Uterus (tissue), 4 donors: ENCODE measurements around the gene EVX1. TPM values are rescaled to one million over a fixed set of nuclear protein-coding genes. Genes with fewer than 3 reads are reported as not detected.

ENCODE experiments used
- DNase-seq, 2 donors: peaks; one replicate each; pipeline ENCODE4 v3.0.0-alpha.2; 2019 to 2020
- H3K27ac ChIP-seq, 2 donors: fragments of 200-600 bp; sonication (generic); 1 replicate in 1 of 2; 2 replicates in 1 of 2; pipeline ENCODE4 v1.5.1; 2016 to 2018
- H3K27me3 ChIP-seq, 2 donors: fragments of 200-600 bp; sonication (generic); one replicate each; pipeline ENCODE4 v1.5.1; 2018 to 2019; ENCODE audit warnings: control low read depth in 1 of 2
- H3K36me3 ChIP-seq, 2 donors: fragments of 200-600 bp; sonication (generic); one replicate each; pipeline ENCODE4 v1.5.1; 2019; ENCODE audit warnings: control low read depth in 1 of 2
- H3K4me1 ChIP-seq, 2 donors: fragments of 200-600 bp; sonication (generic); one replicate each; pipeline ENCODE4 v1.5.1; 2018 to 2019; ENCODE audit warnings: control low read depth in 1 of 2
- H3K4me3 ChIP-seq, 2 donors: fragments of 200-600 bp; sonication (generic); 1 replicate in 1 of 2; 2 replicates in 1 of 2; pipeline ENCODE4 v1.5.1; 2018 to 2019; ENCODE audit warnings: mild to moderate bottlenecking in 1 of 2
- H3K9me3 ChIP-seq, 2 donors: fragments of 200-600 bp; sonication (generic); one replicate each; pipeline ENCODE4 v1.5.1; 2019; ENCODE audit warnings: control low read depth in 1 of 2
- POLR2A ChIP-seq, 2 donors: fragments of 450-650 bp; IDR thresholded peaks; one replicate each; pipeline ENCODE4 v1.6.1; 2016; ENCODE audit warnings: antibody characterized with exemption in 2 of 2, mild to moderate bottlenecking in 1 of 2, moderate library complexity in 1 of 2
- intact Hi-C: fragments of 100-400 bp; cut with DNase I; formaldehyde crosslinking; loops from one replicate; pipeline ENCODE4 v1.15.1; 2023; ENCODE audit warnings: low total_unique reads
- total RNA-seq, 4 donors: library from RNA; depleted of rRNA in 3 of 4; stranded (reverse); fragments of >200 nt in 3 of 4; gene quantifications; one replicate each; pipeline versions ENCODE4 v1.1.0 to v1.2.4, GENCODE V29; 2014 to 2023
- TF ChIP-seq, protein P1 (sequence below), 4 experiments: fragments of 200-600 bp in 2 of 4; fragments of 450-650 bp in 2 of 4; sonication (generic) in 2 of 4; IDR thresholded peaks; one replicate each; pipeline ENCODE4 v1.5.1; 2016 to 2019; ENCODE audit warnings: antibody characterized with exemption in 4 of 4, mild to moderate bottlenecking in 2 of 4, moderate library complexity in 1 of 4
- donor health status: DM: yes; HTN: yes; CAD: no.

EVX1 gene
- total RNA-seq, 4 donors from 2014 or later, result 0.21 TPM; not detected in 3

DNA sequence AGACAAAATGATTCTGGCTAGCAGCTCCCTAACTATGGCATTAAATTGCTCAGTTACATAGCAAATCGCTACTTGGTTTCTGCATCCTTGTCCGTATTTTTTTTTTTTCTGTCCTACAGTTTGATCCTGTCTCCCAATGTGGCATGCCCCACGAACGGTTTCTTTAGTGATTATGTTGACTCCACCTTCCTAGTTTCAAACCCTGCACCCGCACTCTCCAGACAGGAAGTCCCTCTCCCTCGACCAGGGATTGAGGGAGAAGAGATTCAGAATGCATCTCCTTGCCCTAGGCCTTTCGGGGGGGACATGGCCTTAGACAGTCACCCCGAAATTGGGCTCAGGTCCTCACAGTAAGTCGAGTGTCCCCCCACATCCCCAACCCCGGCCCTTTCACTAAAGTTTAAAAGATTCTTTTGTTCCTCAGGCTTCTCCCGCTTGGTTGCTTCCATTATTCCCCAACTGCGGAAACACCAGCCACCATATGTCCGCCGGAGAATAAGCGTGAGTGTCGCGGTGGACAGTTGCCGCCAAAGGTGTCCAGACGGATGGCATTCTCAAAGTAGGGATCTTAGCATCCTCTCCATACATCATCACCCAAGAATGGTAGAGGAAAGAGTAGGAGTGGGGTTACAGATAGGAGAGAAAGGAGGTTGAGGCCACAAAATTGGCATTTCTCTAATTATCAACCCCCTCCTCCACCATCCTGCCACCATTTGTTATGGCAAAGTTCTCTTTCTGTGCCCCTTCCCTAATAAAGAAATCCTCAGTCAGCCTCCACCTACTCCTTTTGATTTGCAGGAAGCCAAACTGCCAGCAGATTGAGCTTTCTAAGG is 7.3 kb downstream of the EVX1 start:
- Histone ChIP-seq H3K4me1 (peaks cover 0 to 9% of the 10 kb centered on the region in 2 donors), H3K36me3 (no peaks in the 10 kb centered on the region), H3K9me3 (no peaks in the 10 kb centered on the region), H3K27ac (no peak overlapping the region), H3K4me3 (no peak overlapping the region), H3K27me3 (peaks cover 33 to 63% of the 10 kb centered on the region in 2 donors)
- no peak for DNase-seq
- no peak for TF ChIP-seq POLR2A (IDR thresholded peaks at IDR 0.05)
- TF ChIP-seq, protein P1, sequence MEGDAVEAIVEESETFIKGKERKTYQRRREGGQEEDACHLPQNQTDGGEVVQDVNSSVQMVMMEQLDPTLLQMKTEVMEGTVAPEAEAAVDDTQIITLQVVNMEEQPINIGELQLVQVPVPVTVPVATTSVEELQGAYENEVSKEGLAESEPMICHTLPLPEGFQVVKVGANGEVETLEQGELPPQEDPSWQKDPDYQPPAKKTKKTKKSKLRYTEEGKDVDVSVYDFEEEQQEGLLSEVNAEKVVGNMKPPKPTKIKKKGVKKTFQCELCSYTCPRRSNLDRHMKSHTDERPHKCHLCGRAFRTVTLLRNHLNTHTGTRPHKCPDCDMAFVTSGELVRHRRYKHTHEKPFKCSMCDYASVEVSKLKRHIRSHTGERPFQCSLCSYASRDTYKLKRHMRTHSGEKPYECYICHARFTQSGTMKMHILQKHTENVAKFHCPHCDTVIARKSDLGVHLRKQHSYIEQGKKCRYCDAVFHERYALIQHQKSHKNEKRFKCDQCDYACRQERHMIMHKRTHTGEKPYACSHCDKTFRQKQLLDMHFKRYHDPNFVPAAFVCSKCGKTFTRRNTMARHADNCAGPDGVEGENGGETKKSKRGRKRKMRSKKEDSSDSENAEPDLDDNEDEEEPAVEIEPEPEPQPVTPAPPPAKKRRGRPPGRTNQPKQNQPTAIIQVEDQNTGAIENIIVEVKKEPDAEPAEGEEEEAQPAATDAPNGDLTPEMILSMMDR (IDR thresholded peaks at IDR 0.05), result no peak
- intact Hi-C loops, result no loop called here

- no peak for DNase-seq
- Histone ChIP-seq H3K9me3 (no peaks in the 10 kb centered on the region), H3K36me3 (no peaks in the 10 kb centered on the region), H3K4me1 (peaks cover 0 to 8% of the 10 kb centered on the region in 2 donors), H3K27ac (no peak overlapping the region), H3K4me3 (no peak overlapping the region), H3K27me3 (peaks cover 33 to 59% of the 10 kb centered on the region in 2 donors)
- intact Hi-C loops, result no loop called here
- no peak for TF ChIP-seq POLR2A (IDR thresholded peaks at IDR 0.05)
- TF ChIP-seq, protein P1 (IDR thresholded peaks at IDR 0.05), result no peak
Measured at GRCh38 chr7:27250557-27251070, 8.0 kb downstream of the EVX1 start.

DNA sequence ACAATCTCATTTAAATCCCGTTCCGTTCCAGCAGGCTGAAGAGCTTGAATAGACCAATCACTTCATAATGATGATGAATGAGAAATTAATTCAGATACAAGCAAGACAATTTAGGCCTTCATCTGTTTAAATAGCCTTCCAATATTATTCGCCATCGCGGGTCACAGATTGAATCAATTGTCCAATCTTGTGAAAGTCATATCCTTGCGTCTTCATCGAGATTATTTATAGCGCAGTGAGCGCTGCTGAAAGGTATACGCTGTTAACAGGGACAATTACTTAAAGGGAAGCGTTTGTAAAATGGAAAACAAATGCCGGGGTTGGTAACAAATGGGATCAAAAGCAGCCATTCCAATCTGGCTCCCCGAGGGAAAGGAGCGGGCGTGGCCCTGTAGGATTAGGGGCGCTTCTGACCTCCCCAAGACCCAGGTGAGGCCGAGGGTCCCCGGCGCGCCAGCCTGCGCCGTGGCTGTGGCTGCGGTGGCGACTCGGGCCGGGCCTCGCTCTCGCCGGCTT is 8.6 kb downstream of the EVX1 start:
- no peak overlapping the region for H3K4me3 ChIP-seq
- DNase-seq, result no peak
- TF ChIP-seq, protein P1 (IDR thresholded peaks at IDR 0.05), result no peak
- TF ChIP-seq POLR2A (IDR thresholded peaks at IDR 0.05), result no peak
- H3K4me1 ChIP-seq, result peaks cover 0 to 2% of the 10 kb centered on the region in 2 donors
- intact Hi-C loops, result no loop called here
- no peak overlapping the region for H3K27ac ChIP-seq
- H3K9me3 ChIP-seq, result no peaks in the 10 kb centered on the region
- H3K36me3 ChIP-seq, result no peaks in the 10 kb centered on the region
- peaks cover 27 to 58% of the 10 kb centered on the region in 2 donors for H3K27me3 ChIP-seq

DNA sequence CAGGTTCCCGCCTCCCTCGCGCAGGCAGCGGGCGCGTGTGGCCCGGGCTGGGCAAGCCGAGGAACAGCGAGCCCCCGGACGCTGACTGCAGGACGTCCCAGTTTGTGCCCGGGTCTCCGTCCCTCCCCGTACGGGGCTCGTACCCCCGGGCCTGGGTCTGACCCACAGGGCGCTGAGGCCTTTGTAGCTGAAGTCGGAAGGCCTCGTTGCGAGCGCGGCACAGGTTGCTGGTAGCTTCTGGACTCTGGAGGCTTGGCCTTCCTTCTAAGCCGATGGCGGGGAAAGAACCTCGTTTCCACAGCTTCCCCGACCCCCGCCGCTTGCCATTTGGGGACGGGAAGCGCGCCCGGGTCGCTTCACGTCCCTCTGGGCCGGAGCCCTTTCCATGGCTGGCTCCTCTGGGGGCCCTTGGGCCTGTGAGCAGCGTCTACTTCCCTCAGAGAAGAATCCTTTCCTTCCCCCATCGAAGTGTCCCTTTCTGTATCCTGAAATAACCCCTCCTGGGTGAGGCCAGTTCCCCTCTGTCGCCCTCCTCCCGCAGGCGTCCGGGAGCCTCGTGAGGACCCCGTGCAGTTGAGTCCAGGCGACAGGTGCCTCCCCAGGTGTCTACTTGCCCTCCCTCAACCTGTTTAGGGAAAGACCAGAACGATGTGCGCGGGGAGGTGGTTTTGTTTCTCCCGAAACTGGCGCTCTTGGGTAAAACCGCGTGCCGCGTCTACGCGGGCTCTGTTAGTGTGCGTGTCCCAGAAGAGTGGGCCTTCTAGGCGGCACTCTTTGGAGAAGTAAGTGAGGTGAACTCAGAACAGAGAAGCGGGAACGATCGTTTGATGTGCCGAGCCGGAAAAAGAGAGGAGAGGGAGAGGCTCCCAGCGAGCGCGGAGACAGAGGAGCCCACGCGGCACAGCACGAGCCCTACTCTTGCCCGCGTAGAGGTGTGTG is 9.3 kb downstream of the EVX1 start:
- Histone ChIP-seq H3K27ac (no peak overlapping the region), H3K27me3 (peaks cover 25 to 51% of the 10 kb centered on the region in 2 donors), H3K4me3 (no peak overlapping the region), H3K9me3 (no peaks in the 10 kb centered on the region), H3K36me3 (no peaks in the 10 kb centered on the region), H3K4me1 (no peaks in the 10 kb centered on the region)
- TF ChIP-seq, protein P1 (IDR thresholded peaks at IDR 0.05), result no peak
- no peak for TF ChIP-seq POLR2A (IDR thresholded peaks at IDR 0.05)
- intact Hi-C loops, result no loop called here
- DNase-seq, result no peak
